H1 (cell line): ENCODE results near the gene PARP15. TPM values are rescaled to one million over a fixed set of nuclear protein-coding genes. Genes with fewer than 3 reads are reported as not detected.

Source experiments
- ATF2 ChIP-seq: IDR thresholded peaks from 2 replicates; pipeline ENCODE4 v1.6.1; 2012; ENCODE audit warnings: low read length, inconsistent platforms
- BACH1 ChIP-seq: IDR thresholded peaks from 2 replicates; pipeline ENCODE4 v1.6.1; 2012; ENCODE audit warnings: low read length, improper control_type of control experiment
- CBX8 ChIP-seq: fragments of 300-800, 300-1000 bp; sonication (generic); IDR thresholded peaks from 2 replicates; pipeline ENCODE4 v1.7.1; 2016; ENCODE audit warnings: low read depth, low read length, borderline replicate concordance
- CEBPB ChIP-seq: IDR thresholded peaks from 2 replicates; pipeline ENCODE4 v1.6.1; 2012; ENCODE audit warnings: low read depth, low read length
- CREB1 ChIP-seq: IDR thresholded peaks from 2 replicates; pipeline ENCODE4 v1.6.1; 2012; ENCODE audit warnings: inconsistent platforms
- CTBP2 ChIP-seq: IDR thresholded peaks from 2 replicates; pipeline ENCODE4 v1.7.0; 2011; ENCODE audit warnings: borderline replicate concordance, mild to moderate bottlenecking, moderate library complexity, mixed read lengths, low read length; ENCODE audit not compliant: insufficient read depth, insufficient read length
- E2F6 ChIP-seq: IDR thresholded peaks from 2 replicates; pipeline ENCODE4 v1.6.1; 2012; ENCODE audit warnings: inconsistent platforms
- EZH2 ChIP-seq: fragments of 200-600 bp; sonication (generic); IDR thresholded peaks from 2 replicates; pipeline ENCODE4 v1.7.1; 2012; ENCODE audit warnings: low read depth, mild to moderate bottlenecking, moderate library complexity, low read length, inconsistent platforms; ENCODE audit not compliant: severe bottlenecking
- FOSL1 ChIP-seq: IDR thresholded peaks from 2 replicates; pipeline ENCODE4 v1.6.1; 2011; ENCODE audit warnings: mild to moderate bottlenecking, low read depth, low read length, moderate library complexity; ENCODE audit not compliant: insufficient read depth
- GABPA ChIP-seq: IDR thresholded peaks from 2 replicates; pipeline ENCODE4 v1.6.1; 2011; ENCODE audit warnings: mild to moderate bottlenecking, low read length, moderate library complexity, borderline replicate concordance; ENCODE audit not compliant: insufficient read depth
- HDAC2 ChIP-seq, 2 experiments: fragments of 300-600 bp in 1 of 2; sonication (generic) in 1 of 2; IDR thresholded peaks; 2 replicates each; pipeline ENCODE4 v1.6.1; 2011 to 2012; ENCODE audit warnings: low read depth in 2 of 2, low read length in 2 of 2, mild to moderate bottlenecking in 2 of 2, moderate library complexity in 2 of 2, borderline replicate concordance in 1 of 2, inconsistent platforms in 1 of 2
- HDAC6 ChIP-seq: IDR thresholded peaks from one replicate; pipeline ENCODE4 v1.7.1; 2012; ENCODE audit warnings: low read depth, mild to moderate bottlenecking, inconsistent platforms, low read length, moderate library complexity
- KDM4A ChIP-seq: IDR thresholded peaks from one replicate; pipeline ENCODE4 v1.7.1; 2012; ENCODE audit warnings: low read depth, mild to moderate bottlenecking, moderate library complexity, low read length, inconsistent platforms; ENCODE audit not compliant: severe bottlenecking
- MAX ChIP-seq: IDR thresholded peaks from 2 replicates; pipeline ENCODE4 v1.6.1; 2012; ENCODE audit warnings: inconsistent platforms
- POU5F1 ChIP-seq: IDR thresholded peaks from 2 replicates; pipeline ENCODE4 v1.6.1; 2011; ENCODE audit warnings: low read depth, mild to moderate bottlenecking, low read length, moderate library complexity
- SIX5 ChIP-seq: IDR thresholded peaks from 2 replicates; pipeline ENCODE4 v1.6.1; 2011; ENCODE audit warnings: mild to moderate bottlenecking, low read depth, low read length
- SP2 ChIP-seq: IDR thresholded peaks from 2 replicates; pipeline ENCODE4 v1.6.1; 2012; ENCODE audit warnings: mild to moderate bottlenecking, low read length, inconsistent platforms
- SUZ12 ChIP-seq: fragments of 200-600 bp; sonication (generic); IDR thresholded peaks from 2 replicates; pipeline ENCODE4 v1.6.1; 2012; ENCODE audit warnings: mild to moderate bottlenecking, inconsistent platforms, low read length, moderate library complexity, mixed read lengths
- TAF1 ChIP-seq: IDR thresholded peaks from 2 replicates; pipeline ENCODE4 v1.6.1; 2011; ENCODE audit warnings: mild to moderate bottlenecking, low read depth, low read length
- TCF12 ChIP-seq: IDR thresholded peaks from 2 replicates; pipeline ENCODE4 v1.6.1; 2011; ENCODE audit warnings: low read depth, mild to moderate bottlenecking, low read length
- polyA plus RNA-seq, 7 experiments: library from polyadenylated mRNA; depleted of rRNA in 3 of 7; stranded (reverse) in 5 of 7; unstranded in 2 of 7; fragments of >200 nt in 5 of 7; fragments of 200-250 nt in 2 of 7; gene quantifications; 1 replicate in 5 of 7; 2 replicates in 1 of 7; 4 replicates in 1 of 7; pipeline versions ENCODE4 v1.2.1 to v1.2.3, GENCODE V29; 2011 to 2013; ENCODE audit warnings: missing spikeins in 2 of 7, mixed read lengths in 2 of 7
- total RNA-seq: library from RNA; stranded (reverse); fragmentation: NEBNext Ultra II Directional; extraction: Animal tissue kit (Norgen Biotek cat#: 25700); gene quantifications from 2 replicates; pipeline ENCODE4 v1.2.1, GENCODE V29; 2021

The PARP15 gene
- total and polyA plus RNA-seq, 2 of the 8 experiments (the other 6 are each of a cell fraction or from before 2014, with no cell fraction given): 0.37 to 0.45 TPM

GRCh38 chr3:122577409-122578031, at the start of gene PARP15 (continued):
- no peak for TF ChIP-seq GABPA
- TF ChIP-seq TCF12: no peak
- TF ChIP-seq EZH2: no peak
- peak; percentile 36; the same call in 1 of the 2 replicates for TF ChIP-seq MAX
- TF ChIP-seq HDAC2 (IDR thresholded peaks at IDR 0.05; ENCODE audit: borderline replicate concordance in 1 of 2, low read depth in 2 of 2, low read length in 2 of 2): peak in 1 of 2 experiments; percentile 45; a peak in 1 of 4 replicates
- TF ChIP-seq SP2: no peak
- no peak for TF ChIP-seq CREB1
- TF ChIP-seq E2F6: peak; percentile 74
- TF ChIP-seq TAF1: no peak
- no peak for TF ChIP-seq SIX5
- TF ChIP-seq KDM4A: peak; percentile 73
- TF ChIP-seq FOSL1: no peak
- no peak for TF ChIP-seq BACH1
- TF ChIP-seq HDAC6: no peak
- no peak for TF ChIP-seq CEBPB
- TF ChIP-seq CTBP2: no peak
- TF ChIP-seq SUZ12: no peak
- TF ChIP-seq CBX8: no peak
- no peak for TF ChIP-seq ATF2
- no peak for TF ChIP-seq POU5F1
